PC-9 (cell line): ENCODE measurements around the gene MYOF. TPM values are rescaled to one million over a fixed set of nuclear protein-coding genes. Genes with fewer than 3 reads are reported as not detected.

Experiments used
- BruUV-seq: library from RNA; stranded (reverse); fragments of 400-500 nt; replicated peaks from 2 replicates; lab custom pipeline; 2021; lab: Mats Ljungman, UMichigan
- CTCF ChIA-PET: fragments of 300-600 bp; sonication (Branson Sonifier 250); formaldehyde crosslinking; loops from one replicate; lab custom pipeline; 2022; ENCODE audit warnings: antibody characterized with exemption; lab: Charles Lee
- POLR2A ChIA-PET: fragments of 300-600 bp; sonication (Branson Sonifier 250); formaldehyde crosslinking; loops from one replicate; lab custom pipeline; 2022; ENCODE audit warnings: antibody characterized with exemption; ENCODE audit not compliant: unreplicated experiment; lab: Charles Lee
- DNase-seq, 2 experiments: peaks; one replicate each; pipeline versions ENCODE4 v3.0.0 to v3.0.0-alpha.2; 2015 to 2022; ENCODE audit warnings: mixed read lengths in 1 of 2
- H2AFZ ChIP-seq: fragments of 200-600 bp; sonication (generic); 2 replicates; pipeline ENCODE4 v1.8.1; 2017; ENCODE audit warnings: antibody characterized with exemption
- H3F3A ChIP-seq: fragments of 200-600 bp; sonication (generic); 2 replicates; pipeline ENCODE4 v1.8.1; 2017; ENCODE audit warnings: antibody characterized with exemption, mild to moderate bottlenecking, low read depth; ENCODE audit not compliant: insufficient read depth
- H3K27ac ChIP-seq: fragments of 200-600 bp; sonication (generic); 2 replicates; pipeline ENCODE4 v1.6.1; 2016; ENCODE audit warnings: mixed run types
- H3K27me3 ChIP-seq: fragments of 200-600 bp; sonication (generic); 2 replicates; pipeline ENCODE4 v1.6.1; 2016; ENCODE audit warnings: low read depth, mixed run types; ENCODE audit not compliant: insufficient read depth
- H3K36me3 ChIP-seq: fragments of 200-600 bp; sonication (generic); 2 replicates; pipeline ENCODE4 v1.6.1; 2016; ENCODE audit warnings: low read depth, mixed run types
- H3K4me1 ChIP-seq: fragments of 200-600 bp; sonication (generic); replicated peaks from 2 replicates; pipeline ENCODE4 v1.6.1; 2016; ENCODE audit warnings: mixed run types; ENCODE audit not compliant: insufficient read depth
- H3K4me2 ChIP-seq: fragments of 200-600 bp; sonication (generic); 2 replicates; pipeline ENCODE4 v1.6.1; 2017; ENCODE audit warnings: mixed run types
- H3K4me3 ChIP-seq: fragments of 200-600 bp; sonication (generic); 2 replicates; pipeline ENCODE4 v1.6.1; 2016; ENCODE audit warnings: mixed run types
- H3K79me2 ChIP-seq: fragments of 200-600 bp; sonication (generic); 2 replicates; pipeline ENCODE4 v1.6.1; 2017; ENCODE audit warnings: low read depth, mixed run types
- H3K9me2 ChIP-seq: fragments of 200-600 bp; sonication (generic); 2 replicates; pipeline ENCODE4 v1.8.1; 2017; ENCODE audit warnings: mild to moderate bottlenecking; ENCODE audit not compliant: insufficient read depth
- H3K9me3 ChIP-seq: fragments of 200-600 bp; sonication (generic); 2 replicates; pipeline ENCODE4 v1.8.1; 2016; ENCODE audit warnings: low read depth; ENCODE audit not compliant: insufficient read depth
- H4K20me1 ChIP-seq: fragments of 200-600 bp; sonication (generic); 2 replicates; pipeline ENCODE4 v1.8.1; 2017; ENCODE audit not compliant: insufficient read depth
- CTCF ChIP-seq: fragments of 200-600 bp; sonication (generic); conservative IDR thresholded peaks from 2 replicates; pipeline ENCODE4 v1.6.1; 2017; ENCODE audit warnings: mixed run types, antibody characterized with exemption, mild to moderate bottlenecking, moderate library complexity
- EZH2 ChIP-seq: fragments of 200-600 bp; sonication (generic); IDR thresholded peaks from 2 replicates; pipeline ENCODE4 v1.8.0; 2017; ENCODE audit warnings: antibody characterized with exemption, low read depth
- intact Hi-C: fragments of 100-400 bp; cut with micrococcal nuclease; formaldehyde crosslinking; loops from one replicate; pipeline ENCODE4 v1.10.0; 2022; ENCODE audit not compliant: unreplicated experiment
- total RNA-seq: library from RNA; stranded (reverse); gene quantifications from 2 replicates; pipeline ENCODE4 v1.2.3, GENCODE V29; 2021

Gene MYOF
- total RNA-seq, 1 experiment from 2014 or later, result 274 TPM

GRCh38 chr10:93494494-93494893, 12.4 kb upstream of the MYOF start:
- intact Hi-C loops, result no loop called here
- CTCF ChIA-PET, result no interaction called here
- H3F3A ChIP-seq, result no peaks in the 10 kb centered on the region
- no peak overlapping the region for H3K27ac ChIP-seq
- H3K4me1 ChIP-seq, result no peaks in the 10 kb centered on the region
- H3K9me3 ChIP-seq, result no peaks in the 10 kb centered on the region
- TF ChIP-seq EZH2, result no peak
- DNase-seq, result no peak
- no peak overlapping the region for H3K4me3 ChIP-seq
- H3K9me2 ChIP-seq, result no peaks in the 10 kb centered on the region
- no peaks in the 10 kb centered on the region for H4K20me1 ChIP-seq
- BruUV-seq, result no TSS peak
- H3K36me3 ChIP-seq, result no peaks in the 10 kb centered on the region
- POLR2A ChIA-PET, result no interaction called here
- no peaks in the 10 kb centered on the region for H3K27me3 ChIP-seq
- no peak overlapping the region for H2AFZ ChIP-seq
- no peak overlapping the region for H3K4me2 ChIP-seq
- 0 out of 2 replicates have a peak, but pooled peaks cover 5% of the 10 kb centered on the region for H3K79me2 ChIP-seq

GRCh38 chr10:93493162-93493561, 11.0 kb upstream of the MYOF start:
- Histone ChIP-seq H3K9me2 (no peaks in the 10 kb centered on the region), H3K27ac (no peak overlapping the region), H3F3A (no peaks in the 10 kb centered on the region), H3K4me1 (no peaks in the 10 kb centered on the region), H3K79me2 (0 out of 2 replicates have a peak, but pooled peaks cover 5% of the 10 kb centered on the region), H3K9me3 (no peaks in the 10 kb centered on the region), H3K36me3 (no peaks in the 10 kb centered on the region), H2AFZ (no peak overlapping the region), H3K4me2 (no peak overlapping the region), H3K27me3 (no peaks in the 10 kb centered on the region), H4K20me1 (no peaks in the 10 kb centered on the region), H3K4me3 (no peak overlapping the region)
- TF ChIP-seq EZH2 (no peak), CTCF (no peak)
- DNase-seq, result no peak
- BruUV-seq, result no TSS peak
- intact Hi-C loops, result no loop called here
- ChIA-PET CTCF (interaction anchor here (0.6 kb wide), 1 partner anchor 10 kb away, joined by 3 read pairs; no protein-coding TSS in a partner anchor), POLR2A (interaction anchor here (0.5 kb wide), 1 partner anchor 10 kb away, joined by 5 read pairs; no protein-coding TSS in a partner anchor)

- H4K20me1 ChIP-seq, result no peaks in the 10 kb centered on the region
- no peaks in the 10 kb centered on the region for H3K9me2 ChIP-seq
- H3K4me1 ChIP-seq, result no peaks in the 10 kb centered on the region
- TF ChIP-seq EZH2, result no peak
- no peak for TF ChIP-seq CTCF
- H3K27ac ChIP-seq, result no peak overlapping the region
- no peaks in the 10 kb centered on the region for H3K36me3 ChIP-seq
- no TSS peak for BruUV-seq
- H3K27me3 ChIP-seq, result no peaks in the 10 kb centered on the region
- no peak overlapping the region for H3K4me2 ChIP-seq
- intact Hi-C loops, result no loop called here
- H3F3A ChIP-seq, result no peaks in the 10 kb centered on the region
- H3K9me3 ChIP-seq, result no peaks in the 10 kb centered on the region
- CTCF ChIA-PET, result interaction anchor here (0.6 kb wide), 1 partner anchor 27 kb away, joined by 3 read pairs; no protein-coding TSS in a partner anchor
- H2AFZ ChIP-seq, result no peak overlapping the region
- no peak overlapping the region for H3K4me3 ChIP-seq
- H3K79me2 ChIP-seq, result no peaks in the 10 kb centered on the region
- DNase-seq, result no peak
- POLR2A ChIA-PET, result no interaction called here
Measured at GRCh38 chr10:93491602-93492121, 9.5 kb upstream of the MYOF start.
